HepG2 (cell line): ENCODE results near the gene STX4. TPM values are rescaled to one million over a fixed set of nuclear protein-coding genes. Genes with fewer than 3 reads are reported as not detected.

Experiments
- CHD4 ChIP-seq: fragments of 200-600 bp; sonication (generic); IDR thresholded peaks from 2 replicates; pipeline ENCODE4 v1.7.0; 2017; ENCODE audit warnings: mild to moderate bottlenecking, low read length, borderline replicate concordance
- E2F1 ChIP-seq: sonication (generic); formaldehyde crosslinking; IDR thresholded peaks from 2 replicates; pipeline ENCODE4 v1.5.0; 2020; ENCODE audit warnings: missing genetic modification reagents
- EEA1 ChIP-seq: sonication (generic); formaldehyde crosslinking; IDR thresholded peaks from 2 replicates; pipeline ENCODE4 v1.5.1; 2020; ENCODE audit warnings: mild to moderate bottlenecking, missing genetic modification reagents, borderline replicate concordance
- GMEB1 ChIP-seq: sonication (generic); formaldehyde crosslinking; IDR thresholded peaks from 2 replicates; pipeline ENCODE4 v1.5.1; 2020; ENCODE audit warnings: missing genetic modification reagents, mild to moderate bottlenecking, borderline replicate concordance
- NCOA1 ChIP-seq: sonication (generic); formaldehyde crosslinking; IDR thresholded peaks from 2 replicates; pipeline ENCODE4 v1.9.0; 2021; ENCODE audit warnings: missing genetic modification reagents
- NFKB2 ChIP-seq: sonication (generic); formaldehyde crosslinking; IDR thresholded peaks from 2 replicates; pipeline ENCODE4 v1.4.0; 2020; ENCODE audit warnings: missing genetic modification reagents, borderline replicate concordance
- REST ChIP-seq, 2 experiments: IDR thresholded peaks; 2 replicates each; pipeline ENCODE4 v1.6.1; 2011 to 2012; ENCODE audit warnings: low read length in 2 of 2, borderline replicate concordance in 1 of 2, low read depth in 1 of 2, mild to moderate bottlenecking in 1 of 2, moderate library complexity in 1 of 2
- ZFP36L1 ChIP-seq: sonication (generic); formaldehyde crosslinking; IDR thresholded peaks from 2 replicates; pipeline ENCODE4 v1.8.0; 2022; ENCODE audit warnings: mild to moderate bottlenecking, missing genetic modification reagents, moderate library complexity
- ZHX2 ChIP-seq, 2 experiments: sonication (generic) in 1 of 2; formaldehyde crosslinking in 1 of 2; IDR thresholded peaks; 2 replicates each; pipeline versions ENCODE4 v1.6.1 to v1.9.0; 2014 to 2022; ENCODE audit warnings: antibody characterized with exemption in 1 of 2, borderline replicate concordance in 1 of 2, inconsistent platforms in 1 of 2, low read depth in 1 of 2, missing genetic modification reagents in 1 of 2
- ZNF670 ChIP-seq: sonication (generic); formaldehyde crosslinking; IDR thresholded peaks from 2 replicates; pipeline ENCODE4 v1.8.0; 2022; ENCODE audit warnings: mild to moderate bottlenecking, missing genetic modification reagents, borderline replicate concordance
- ZSCAN29 ChIP-seq: sonication (generic); formaldehyde crosslinking; conservative IDR thresholded peaks from 2 replicates; pipeline ENCODE4 v1.4.0; 2020; ENCODE audit warnings: mild to moderate bottlenecking, missing genetic modification reagents
- polyA plus RNA-seq, 8 experiments: library from polyadenylated mRNA; depleted of rRNA in 3 of 8; stranded (reverse) in 7 of 8; unstranded in 1 of 8; fragments of >200 nt; fragmentation: Illumina TruSeq in 4 of 8; extraction: Trizol in 4 of 8; gene quantifications; 2 replicates each; pipeline versions ENCODE4 v1.2.1 to v1.2.3, GENCODE V29; 2011 to 2016; ENCODE audit warnings: low read depth in 4 of 8, missing spikeins in 1 of 8, mixed read lengths in 1 of 8; ENCODE audit not compliant: insufficient read depth in 1 of 8
- total RNA-seq, 5 experiments: library from RNA; depleted of rRNA; stranded (reverse); fragments of >200 nt; fragmentation: Illumina TruSeq; extraction: Trizol; gene quantifications; 2 replicates each; pipeline ENCODE4 v1.2.3, GENCODE V29; 2016; ENCODE audit warnings: low read depth in 1 of 5

STX4 gene
- total and polyA plus RNA-seq, 2 of the 13 experiments (the other 11 are each of a cell fraction or from before 2014, with no cell fraction given), result 29.2 to 34.6 TPM

GRCh38 chr16:31073142-31073969 lies 40.0 kb downstream of the STX4 start (continued):
- TF ChIP-seq ZHX2 (IDR thresholded peaks at IDR 0.05; ENCODE audit: low read depth) (peak; percentile 60; the same call in 1 of the 2 replicates), ZHX2 (CRISPR knock-in tag; IDR thresholded peaks at IDR 0.05; ENCODE audit: borderline replicate concordance) (peak; percentile 80), ZNF670 (CRISPR knock-in tag) (peak; percentile 70; the same call in 1 of the 2 replicates), GMEB1 (CRISPR knock-in tag) (no peak; the same call in 1 of the 2 replicates), CHD4 (peak; percentile 51; the same call in 1 of the 2 replicates), EEA1 (CRISPR knock-in tag) (no peak), E2F1 (peak; percentile 87), NCOA1 (no peak; the same call in none of the 2 replicates), NFKB2 (CRISPR knock-in tag) (peak; percentile 69), ZSCAN29 (no peak), ZFP36L1 (CRISPR knock-in tag) (no peak), REST (IDR thresholded peaks at IDR 0.05; ENCODE audit: borderline replicate concordance in 1 of 2, low read depth in 1 of 2, low read length in 2 of 2) (peak in 1 of 2 experiments; percentile 51; a peak in 1 of 4 replicates)
